ENCODE data around the gene DYRK1A. TPM values are rescaled to one million over a fixed set of nuclear protein-coding genes. Genes with fewer than 3 reads are reported as not detected.
A peak's percentile ranks its signal among the peaks of the same experiment; 100 is the strongest.

DYRK1A gene
- total and polyA plus RNA-seq, 2 of the 13 experiments (the other 11 are each of a cell fraction or from before 2014, with no cell fraction given): 24.6 to 34.2 TPM

DNA sequence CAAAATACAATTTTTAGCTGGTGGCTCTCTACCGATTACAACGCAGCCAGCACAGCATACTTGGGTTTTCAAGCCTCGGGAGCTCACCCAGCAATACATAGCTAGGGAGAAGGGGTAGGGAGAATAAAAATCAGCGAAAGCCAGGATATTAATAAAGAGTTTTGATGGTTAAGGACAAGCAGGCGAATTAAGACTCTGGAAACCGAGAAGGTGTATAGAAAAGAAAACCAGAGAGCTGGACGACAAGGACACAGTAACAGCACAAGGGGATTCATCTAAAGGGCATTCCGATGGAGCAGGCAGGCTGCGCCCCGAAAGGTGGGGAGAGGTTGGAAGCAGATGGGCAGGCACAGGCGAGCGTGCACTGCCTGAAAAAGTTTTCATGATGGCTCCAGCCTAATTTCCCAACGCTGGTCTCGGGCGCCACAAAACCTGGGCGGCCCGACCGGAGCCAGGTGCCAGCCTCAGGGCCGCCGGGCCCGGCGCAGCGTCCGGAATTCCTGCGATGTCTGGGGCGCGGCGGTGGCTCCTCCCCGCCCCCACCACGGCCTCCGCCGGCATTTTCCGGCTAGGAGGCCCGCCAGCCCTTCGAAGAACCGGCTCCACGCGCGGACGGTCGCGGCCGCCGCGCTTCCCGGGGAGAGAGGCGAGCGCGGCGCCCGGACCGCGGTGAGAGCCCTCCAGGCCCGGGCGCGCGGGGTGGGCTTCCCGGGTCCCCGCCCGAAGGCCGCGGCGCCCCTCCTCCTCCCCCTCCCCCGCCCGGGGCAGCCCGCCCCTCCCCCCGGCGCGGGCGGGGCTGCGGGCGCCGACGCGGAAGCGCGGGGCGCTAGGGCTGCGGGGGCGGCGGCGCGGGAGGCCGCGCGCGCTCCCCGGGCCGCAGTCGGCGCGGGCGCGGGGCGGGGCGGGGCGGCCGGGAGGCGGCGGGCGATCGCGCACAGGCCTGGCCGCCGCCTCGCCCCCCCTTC lies 774 bp upstream of the DYRK1A start (continued):
- TF ChIP-seq ZNF292 (CRISPR knock-in tag; IDR thresholded peaks at IDR 0.05; ENCODE audit: borderline replicate concordance, low read depth) (peak; percentile 54; the same call in 1 of the 2 replicates), ZNF101 (CRISPR knock-in tag; IDR thresholded peaks at IDR 0.05; ENCODE audit: borderline replicate concordance, low read depth) (no peak), ZNF446 (CRISPR knock-in tag; IDR thresholded peaks at IDR 0.05) (no peak; the same call in 1 of the 2 replicates), NFE2 (CRISPR knock-in tag; IDR thresholded peaks at IDR 0.05) (no peak), RXRA (CRISPR knock-in tag; IDR thresholded peaks at IDR 0.05) (0 out of 2 replicates have a peak, but pooled peaks have one; percentile 47), ZNF775 (CRISPR knock-in tag; IDR thresholded peaks at IDR 0.05; ENCODE audit: borderline replicate concordance) (no peak), JUNB (CRISPR knock-in tag; IDR thresholded peaks at IDR 0.05; ENCODE audit: borderline replicate concordance) (no peak), XRCC5 (optimal IDR thresholded peaks at IDR 0.05; ENCODE audit: low read length) (no peak), ZNF430 (CRISPR knock-in tag; IDR thresholded peaks at IDR 0.05) (no peak), BCL6 (CRISPR knock-in tag; IDR thresholded peaks at IDR 0.05) (peak; percentile 73), ZNF672 (CRISPR knock-in tag; IDR thresholded peaks at IDR 0.05) (no peak), ARNT (IDR thresholded peaks at IDR 0.05) (no peak), DNMT3B (CRISPR knock-in tag; conservative IDR thresholded peaks at IDR 0.05) (no peak), HIC2 (CRISPR knock-in tag; IDR thresholded peaks at IDR 0.05; ENCODE audit: low read depth) (no peak), NFRKB (IDR thresholded peaks at IDR 0.05) (no peak), ZNF441 (CRISPR knock-in tag; IDR thresholded peaks at IDR 0.05; ENCODE audit: borderline replicate concordance) (0 out of 2 replicates have a peak, but pooled peaks have one; percentile 24), ZNF460 (CRISPR knock-in tag; IDR thresholded peaks at IDR 0.05; ENCODE audit: borderline replicate concordance) (no peak), HCFC1 (IDR thresholded peaks at IDR 0.05; ENCODE audit: low read depth, low read length) (no peak), KLF15 (CRISPR knock-in tag; IDR thresholded peaks at IDR 0.05; ENCODE audit: borderline replicate concordance) (no peak), POGK (CRISPR knock-in tag; conservative IDR thresholded peaks at IDR 0.05) (0 out of 2 replicates have a peak, but pooled peaks have one; percentile 30), TBX2 (CRISPR knock-in tag; IDR thresholded peaks at IDR 0.05; ENCODE audit: borderline replicate concordance) (no peak; the same call in 1 of the 2 replicates)
- TF ChIP-seq, protein P1, sequence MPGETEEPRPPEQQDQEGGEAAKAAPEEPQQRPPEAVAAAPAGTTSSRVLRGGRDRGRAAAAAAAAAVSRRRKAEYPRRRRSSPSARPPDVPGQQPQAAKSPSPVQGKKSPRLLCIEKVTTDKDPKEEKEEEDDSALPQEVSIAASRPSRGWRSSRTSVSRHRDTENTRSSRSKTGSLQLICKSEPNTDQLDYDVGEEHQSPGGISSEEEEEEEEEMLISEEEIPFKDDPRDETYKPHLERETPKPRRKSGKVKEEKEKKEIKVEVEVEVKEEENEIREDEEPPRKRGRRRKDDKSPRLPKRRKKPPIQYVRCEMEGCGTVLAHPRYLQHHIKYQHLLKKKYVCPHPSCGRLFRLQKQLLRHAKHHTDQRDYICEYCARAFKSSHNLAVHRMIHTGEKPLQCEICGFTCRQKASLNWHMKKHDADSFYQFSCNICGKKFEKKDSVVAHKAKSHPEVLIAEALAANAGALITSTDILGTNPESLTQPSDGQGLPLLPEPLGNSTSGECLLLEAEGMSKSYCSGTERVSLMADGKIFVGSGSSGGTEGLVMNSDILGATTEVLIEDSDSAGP (CRISPR knock-in tag; IDR thresholded peaks at IDR 0.05; ENCODE audit: borderline replicate concordance): peak; percentile 55; the same call in 1 of the 2 replicates
